WTC11 (cell line): ENCODE data around the gene CCSER2. TPM values are rescaled to one million over a fixed set of nuclear protein-coding genes. Genes with fewer than 3 reads are reported as not detected.

Experiments
- ATAC-seq: fragments of 200-7000 bp; cut with Tn5 transposase; 2 replicates; pipeline ENCODE4 v1.10.0; 2021; ENCODE audit warnings: mild to moderate bottlenecking, moderate library complexity
- CTCF ChIA-PET: fragments of 300-600 bp; sonication (Branson Sonifier 250); formaldehyde crosslinking; loops from one replicate; lab custom pipeline; 2021; ENCODE audit warnings: antibody characterized with exemption; lab: Charles Lee
- POLR2A ChIA-PET: fragments of 350-600 bp; sonication (Branson Sonifier 250); formaldehyde crosslinking; loops from one replicate; lab custom pipeline; 2021; ENCODE audit warnings: antibody characterized with exemption; lab: Charles Lee
- DNase-seq: peaks from one replicate; pipeline ENCODE4 v3.0.0; 2021; ENCODE audit warnings: low spot score
- H3K27ac Mint-ChIP-seq: 2 replicates; pipeline ENCODE4 v1.8.0; 2021; ENCODE audit warnings: mixed read lengths
- H3K27me3 Mint-ChIP-seq: 2 replicates; pipeline ENCODE4 v1.8.0; 2021; ENCODE audit warnings: low read depth, mild to moderate bottlenecking, moderate library complexity, mixed read lengths
- H3K36me3 Mint-ChIP-seq: 2 replicates; pipeline ENCODE4 v1.8.0; 2021; ENCODE audit warnings: mixed read lengths
- H3K4me1 Mint-ChIP-seq: 2 replicates; pipeline ENCODE4 v1.8.0; 2022; ENCODE audit warnings: mixed read lengths
- H3K4me3 Mint-ChIP-seq: 2 replicates; pipeline ENCODE4 v1.8.0; 2021; ENCODE audit warnings: mild to moderate bottlenecking, moderate library complexity, mixed read lengths
- H3K9me3 Mint-ChIP-seq: 2 replicates; pipeline ENCODE4 v1.8.0; 2021; ENCODE audit warnings: mixed read lengths
- ETV6 ChIP-seq: sonication (generic); formaldehyde crosslinking; IDR thresholded peaks from 2 replicates; pipeline ENCODE4 v1.8.1; 2022; ENCODE audit warnings: mild to moderate bottlenecking, missing genetic modification reagents
- JUN ChIP-seq: sonication (generic); formaldehyde crosslinking; IDR thresholded peaks from 2 replicates; pipeline ENCODE4 v1.8.0; 2023; ENCODE audit warnings: mild to moderate bottlenecking, missing genetic modification reagents
- MXD4 ChIP-seq: fragments of 250-450 bp; sonication (Bioruptor Pico); IDR thresholded peaks from 2 replicates; pipeline ENCODE4 v1.8.0; 2021; ENCODE audit warnings: mild to moderate bottlenecking, moderate library complexity, borderline replicate concordance
- NFATC4 ChIP-seq: fragments of 250-450 bp; sonication (Bioruptor Pico); IDR thresholded peaks from 2 replicates; pipeline ENCODE4 v1.9.0; 2021; ENCODE audit warnings: mild to moderate bottlenecking
- NFE2L1 ChIP-seq: sonication (generic); formaldehyde crosslinking; IDR thresholded peaks from 2 replicates; pipeline ENCODE4 v1.8.1; 2023; ENCODE audit warnings: missing genetic modification reagents
- TEAD4 ChIP-seq: sonication (generic); formaldehyde crosslinking; IDR thresholded peaks from 2 replicates; pipeline ENCODE4 v1.8.0; 2022; ENCODE audit warnings: mild to moderate bottlenecking, missing genetic modification reagents
- ZNF121 ChIP-seq: sonication (generic); formaldehyde crosslinking; IDR thresholded peaks from 2 replicates; pipeline ENCODE4 v1.8.0; 2023; ENCODE audit warnings: missing genetic modification reagents
- ZNF138 ChIP-seq: sonication (generic); formaldehyde crosslinking; conservative IDR thresholded peaks from 2 replicates; pipeline ENCODE4 v1.8.1; 2022; ENCODE audit warnings: mild to moderate bottlenecking, moderate library complexity, missing genetic modification reagents
- ZNF219 ChIP-seq: sonication (generic); formaldehyde crosslinking; IDR thresholded peaks from 2 replicates; pipeline ENCODE4 v1.8.0; 2023; ENCODE audit warnings: missing genetic modification reagents, mild to moderate bottlenecking, borderline replicate concordance
- total RNA-seq: library from RNA; stranded (reverse); gene quantifications from 3 replicates; pipeline ENCODE4 v1.2.3, GENCODE V29; 2021
- TF ChIP-seq, protein P1 (sequence below): sonication (generic); formaldehyde crosslinking; conservative IDR thresholded peaks from 2 replicates; pipeline ENCODE4 v1.8.1; 2022; ENCODE audit warnings: mild to moderate bottlenecking, missing genetic modification reagents
- TF ChIP-seq, protein P2 (sequence below): sonication (generic); formaldehyde crosslinking; IDR thresholded peaks from 2 replicates; pipeline ENCODE4 v1.8.0; 2022; ENCODE audit warnings: mild to moderate bottlenecking, missing genetic modification reagents
- TF ChIP-seq, protein P3 (sequence below): sonication (generic); formaldehyde crosslinking; IDR thresholded peaks from 2 replicates; pipeline ENCODE4 v1.8.0; 2023; ENCODE audit warnings: mild to moderate bottlenecking, missing genetic modification reagents
- TF ChIP-seq, protein P4 (sequence below): sonication (generic); formaldehyde crosslinking; IDR thresholded peaks from 2 replicates; pipeline ENCODE4 v1.8.1; 2023; ENCODE audit warnings: mild to moderate bottlenecking, missing genetic modification reagents, borderline replicate concordance
- TF ChIP-seq, protein P5 (sequence below): fragments of 200-600 bp; IDR thresholded peaks from 2 replicates; pipeline ENCODE4 v1.8.0; 2022; ENCODE audit warnings: antibody characterized with exemption
- TF ChIP-seq, protein P6 (sequence below): fragments of 250-450 bp; sonication (Bioruptor Pico); IDR thresholded peaks from 2 replicates; pipeline ENCODE4 v1.9.0; 2021; ENCODE audit warnings: mild to moderate bottlenecking
- TF ChIP-seq, protein P7 (sequence below): sonication (generic); formaldehyde crosslinking; conservative IDR thresholded peaks from 2 replicates; pipeline ENCODE4 v1.8.1; 2023; ENCODE audit warnings: mild to moderate bottlenecking, low read depth, missing genetic modification reagents, moderate library complexity
- TF ChIP-seq, protein P8 (sequence below): sonication (generic); formaldehyde crosslinking; IDR thresholded peaks from 2 replicates; pipeline ENCODE4 v1.8.1; 2023; ENCODE audit warnings: mild to moderate bottlenecking, missing genetic modification reagents
- TF ChIP-seq, protein P9 (sequence below): sonication (generic); formaldehyde crosslinking; IDR thresholded peaks from 2 replicates; pipeline ENCODE4 v1.8.0; 2022; ENCODE audit warnings: mild to moderate bottlenecking, missing genetic modification reagents

Gene CCSER2
- total RNA-seq, 1 experiment from 2014 or later: 30.6 TPM

DNA sequence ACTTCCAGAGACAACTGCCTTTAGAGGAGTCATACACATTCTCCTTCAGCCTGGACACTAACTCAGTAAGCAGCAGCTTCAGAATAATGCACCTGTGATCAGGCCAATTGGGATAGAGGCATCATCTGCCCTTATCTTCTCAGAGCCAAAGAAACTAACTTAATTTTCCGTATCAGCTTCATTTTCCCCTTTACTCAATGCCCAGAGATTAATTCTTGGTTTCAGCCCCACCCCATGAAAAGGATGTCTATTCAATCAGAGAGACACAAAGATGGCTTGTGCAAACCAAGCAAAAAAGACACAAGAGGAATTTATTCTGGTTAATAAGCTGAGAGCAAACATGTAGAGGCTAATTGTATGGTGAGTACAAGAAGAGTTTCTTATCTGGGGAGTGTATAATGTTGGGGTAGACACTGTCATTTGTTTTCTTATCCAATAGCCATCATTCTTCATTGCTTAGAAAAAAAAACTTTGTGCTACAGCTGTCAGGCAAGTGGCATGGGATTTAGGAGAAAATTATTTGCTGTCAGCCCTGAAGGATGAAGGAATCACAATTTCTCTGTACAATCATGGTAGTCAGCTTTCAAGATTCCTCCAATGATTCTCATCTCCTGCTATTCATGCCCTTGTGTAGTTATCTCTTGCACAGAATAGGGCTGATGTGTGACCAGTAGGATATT, 38.7 kb upstream of the CCSER2 start:
- ChIA-PET POLR2A (no interaction called here), CTCF (no interaction called here)

DNA sequence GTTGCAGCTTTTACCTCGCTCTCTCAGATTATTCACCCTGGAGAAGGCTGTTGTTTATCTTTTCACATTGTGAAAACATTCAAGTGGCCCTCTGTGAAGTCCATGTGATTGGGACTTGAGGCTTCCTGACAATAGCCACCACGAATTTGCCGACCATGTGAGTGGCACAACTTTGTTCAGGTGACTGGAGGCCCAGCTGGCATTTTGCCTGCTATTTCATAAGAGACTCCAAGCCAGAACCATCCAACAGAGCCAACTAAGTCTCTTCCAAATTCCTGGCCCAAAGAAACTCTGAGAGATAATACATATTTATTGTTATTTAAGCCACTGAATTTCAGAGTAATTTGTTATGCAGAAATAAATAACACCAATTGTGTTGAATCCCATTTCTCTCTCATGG, 38.2 kb upstream of the CCSER2 start:
- POLR2A ChIA-PET: no interaction called here
- no peak for DNase-seq
- TF ChIP-seq, protein P1, sequence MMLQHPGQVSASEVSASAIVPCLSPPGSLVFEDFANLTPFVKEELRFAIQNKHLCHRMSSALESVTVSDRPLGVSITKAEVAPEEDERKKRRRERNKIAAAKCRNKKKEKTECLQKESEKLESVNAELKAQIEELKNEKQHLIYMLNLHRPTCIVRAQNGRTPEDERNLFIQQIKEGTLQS (CRISPR knock-in tag): no peak
- TF ChIP-seq, protein P2, sequence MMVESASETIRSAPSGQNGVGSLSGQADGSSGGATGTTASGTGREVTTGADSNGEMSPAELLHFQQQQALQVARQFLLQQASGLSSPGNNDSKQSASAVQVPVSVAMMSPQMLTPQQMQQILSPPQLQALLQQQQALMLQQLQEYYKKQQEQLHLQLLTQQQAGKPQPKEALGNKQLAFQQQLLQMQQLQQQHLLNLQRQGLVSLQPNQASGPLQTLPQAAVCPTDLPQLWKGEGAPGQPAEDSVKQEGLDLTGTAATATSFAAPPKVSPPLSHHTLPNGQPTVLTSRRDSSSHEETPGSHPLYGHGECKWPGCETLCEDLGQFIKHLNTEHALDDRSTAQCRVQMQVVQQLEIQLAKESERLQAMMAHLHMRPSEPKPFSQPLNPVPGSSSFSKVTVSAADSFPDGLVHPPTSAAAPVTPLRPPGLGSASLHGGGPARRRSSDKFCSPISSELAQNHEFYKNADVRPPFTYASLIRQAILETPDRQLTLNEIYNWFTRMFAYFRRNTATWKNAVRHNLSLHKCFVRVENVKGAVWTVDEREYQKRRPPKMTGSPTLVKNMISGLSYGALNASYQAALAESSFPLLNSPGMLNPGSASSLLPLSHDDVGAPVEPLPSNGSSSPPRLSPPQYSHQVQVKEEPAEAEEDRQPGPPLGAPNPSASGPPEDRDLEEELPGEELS (CRISPR knock-in tag): no peak
- TF ChIP-seq NFE2L1 (CRISPR knock-in tag): no peak
- TF ChIP-seq, protein P3, sequence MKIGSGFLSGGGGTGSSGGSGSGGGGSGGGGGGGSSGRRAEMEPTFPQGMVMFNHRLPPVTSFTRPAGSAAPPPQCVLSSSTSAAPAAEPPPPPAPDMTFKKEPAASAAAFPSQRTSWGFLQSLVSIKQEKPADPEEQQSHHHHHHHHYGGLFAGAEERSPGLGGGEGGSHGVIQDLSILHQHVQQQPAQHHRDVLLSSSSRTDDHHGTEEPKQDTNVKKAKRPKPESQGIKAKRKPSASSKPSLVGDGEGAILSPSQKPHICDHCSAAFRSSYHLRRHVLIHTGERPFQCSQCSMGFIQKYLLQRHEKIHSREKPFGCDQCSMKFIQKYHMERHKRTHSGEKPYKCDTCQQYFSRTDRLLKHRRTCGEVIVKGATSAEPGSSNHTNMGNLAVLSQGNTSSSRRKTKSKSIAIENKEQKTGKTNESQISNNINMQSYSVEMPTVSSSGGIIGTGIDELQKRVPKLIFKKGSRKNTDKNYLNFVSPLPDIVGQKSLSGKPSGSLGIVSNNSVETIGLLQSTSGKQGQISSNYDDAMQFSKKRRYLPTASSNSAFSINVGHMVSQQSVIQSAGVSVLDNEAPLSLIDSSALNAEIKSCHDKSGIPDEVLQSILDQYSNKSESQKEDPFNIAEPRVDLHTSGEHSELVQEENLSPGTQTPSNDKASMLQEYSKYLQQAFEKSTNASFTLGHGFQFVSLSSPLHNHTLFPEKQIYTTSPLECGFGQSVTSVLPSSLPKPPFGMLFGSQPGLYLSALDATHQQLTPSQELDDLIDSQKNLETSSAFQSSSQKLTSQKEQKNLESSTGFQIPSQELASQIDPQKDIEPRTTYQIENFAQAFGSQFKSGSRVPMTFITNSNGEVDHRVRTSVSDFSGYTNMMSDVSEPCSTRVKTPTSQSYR (CRISPR knock-in tag): no peak
- TF ChIP-seq, protein P4, sequence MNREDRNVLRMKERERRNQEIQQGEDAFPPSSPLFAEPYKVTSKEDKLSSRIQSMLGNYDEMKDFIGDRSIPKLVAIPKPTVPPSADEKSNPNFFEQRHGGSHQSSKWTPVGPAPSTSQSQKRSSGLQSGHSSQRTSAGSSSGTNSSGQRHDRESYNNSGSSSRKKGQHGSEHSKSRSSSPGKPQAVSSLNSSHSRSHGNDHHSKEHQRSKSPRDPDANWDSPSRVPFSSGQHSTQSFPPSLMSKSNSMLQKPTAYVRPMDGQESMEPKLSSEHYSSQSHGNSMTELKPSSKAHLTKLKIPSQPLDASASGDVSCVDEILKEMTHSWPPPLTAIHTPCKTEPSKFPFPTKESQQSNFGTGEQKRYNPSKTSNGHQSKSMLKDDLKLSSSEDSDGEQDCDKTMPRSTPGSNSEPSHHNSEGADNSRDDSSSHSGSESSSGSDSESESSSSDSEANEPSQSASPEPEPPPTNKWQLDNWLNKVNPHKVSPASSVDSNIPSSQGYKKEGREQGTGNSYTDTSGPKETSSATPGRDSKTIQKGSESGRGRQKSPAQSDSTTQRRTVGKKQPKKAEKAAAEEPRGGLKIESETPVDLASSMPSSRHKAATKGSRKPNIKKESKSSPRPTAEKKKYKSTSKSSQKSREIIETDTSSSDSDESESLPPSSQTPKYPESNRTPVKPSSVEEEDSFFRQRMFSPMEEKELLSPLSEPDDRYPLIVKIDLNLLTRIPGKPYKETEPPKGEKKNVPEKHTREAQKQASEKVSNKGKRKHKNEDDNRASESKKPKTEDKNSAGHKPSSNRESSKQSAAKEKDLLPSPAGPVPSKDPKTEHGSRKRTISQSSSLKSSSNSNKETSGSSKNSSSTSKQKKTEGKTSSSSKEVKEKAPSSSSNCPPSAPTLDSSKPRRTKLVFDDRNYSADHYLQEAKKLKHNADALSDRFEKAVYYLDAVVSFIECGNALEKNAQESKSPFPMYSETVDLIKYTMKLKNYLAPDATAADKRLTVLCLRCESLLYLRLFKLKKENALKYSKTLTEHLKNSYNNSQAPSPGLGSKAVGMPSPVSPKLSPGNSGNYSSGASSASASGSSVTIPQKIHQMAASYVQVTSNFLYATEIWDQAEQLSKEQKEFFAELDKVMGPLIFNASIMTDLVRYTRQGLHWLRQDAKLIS (CRISPR knock-in tag): no peak
- TF ChIP-seq, protein P5, sequence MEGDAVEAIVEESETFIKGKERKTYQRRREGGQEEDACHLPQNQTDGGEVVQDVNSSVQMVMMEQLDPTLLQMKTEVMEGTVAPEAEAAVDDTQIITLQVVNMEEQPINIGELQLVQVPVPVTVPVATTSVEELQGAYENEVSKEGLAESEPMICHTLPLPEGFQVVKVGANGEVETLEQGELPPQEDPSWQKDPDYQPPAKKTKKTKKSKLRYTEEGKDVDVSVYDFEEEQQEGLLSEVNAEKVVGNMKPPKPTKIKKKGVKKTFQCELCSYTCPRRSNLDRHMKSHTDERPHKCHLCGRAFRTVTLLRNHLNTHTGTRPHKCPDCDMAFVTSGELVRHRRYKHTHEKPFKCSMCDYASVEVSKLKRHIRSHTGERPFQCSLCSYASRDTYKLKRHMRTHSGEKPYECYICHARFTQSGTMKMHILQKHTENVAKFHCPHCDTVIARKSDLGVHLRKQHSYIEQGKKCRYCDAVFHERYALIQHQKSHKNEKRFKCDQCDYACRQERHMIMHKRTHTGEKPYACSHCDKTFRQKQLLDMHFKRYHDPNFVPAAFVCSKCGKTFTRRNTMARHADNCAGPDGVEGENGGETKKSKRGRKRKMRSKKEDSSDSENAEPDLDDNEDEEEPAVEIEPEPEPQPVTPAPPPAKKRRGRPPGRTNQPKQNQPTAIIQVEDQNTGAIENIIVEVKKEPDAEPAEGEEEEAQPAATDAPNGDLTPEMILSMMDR: no peak
- TF ChIP-seq ZNF138 (CRISPR knock-in tag): no peak
- no peak for TF ChIP-seq JUN (CRISPR knock-in tag)
- TF ChIP-seq TEAD4 (CRISPR knock-in tag): no peak
- TF ChIP-seq, protein P6, sequence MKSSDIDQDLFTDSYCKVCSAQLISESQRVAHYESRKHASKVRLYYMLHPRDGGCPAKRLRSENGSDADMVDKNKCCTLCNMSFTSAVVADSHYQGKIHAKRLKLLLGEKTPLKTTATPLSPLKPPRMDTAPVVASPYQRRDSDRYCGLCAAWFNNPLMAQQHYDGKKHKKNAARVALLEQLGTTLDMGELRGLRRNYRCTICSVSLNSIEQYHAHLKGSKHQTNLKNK (CRISPR knock-in tag): no peak
- no peak for TF ChIP-seq ETV6 (CRISPR knock-in tag)
- TF ChIP-seq NFATC4 (CRISPR knock-in tag): no peak
- TF ChIP-seq ZNF219: no peak
- TF ChIP-seq, protein P7, sequence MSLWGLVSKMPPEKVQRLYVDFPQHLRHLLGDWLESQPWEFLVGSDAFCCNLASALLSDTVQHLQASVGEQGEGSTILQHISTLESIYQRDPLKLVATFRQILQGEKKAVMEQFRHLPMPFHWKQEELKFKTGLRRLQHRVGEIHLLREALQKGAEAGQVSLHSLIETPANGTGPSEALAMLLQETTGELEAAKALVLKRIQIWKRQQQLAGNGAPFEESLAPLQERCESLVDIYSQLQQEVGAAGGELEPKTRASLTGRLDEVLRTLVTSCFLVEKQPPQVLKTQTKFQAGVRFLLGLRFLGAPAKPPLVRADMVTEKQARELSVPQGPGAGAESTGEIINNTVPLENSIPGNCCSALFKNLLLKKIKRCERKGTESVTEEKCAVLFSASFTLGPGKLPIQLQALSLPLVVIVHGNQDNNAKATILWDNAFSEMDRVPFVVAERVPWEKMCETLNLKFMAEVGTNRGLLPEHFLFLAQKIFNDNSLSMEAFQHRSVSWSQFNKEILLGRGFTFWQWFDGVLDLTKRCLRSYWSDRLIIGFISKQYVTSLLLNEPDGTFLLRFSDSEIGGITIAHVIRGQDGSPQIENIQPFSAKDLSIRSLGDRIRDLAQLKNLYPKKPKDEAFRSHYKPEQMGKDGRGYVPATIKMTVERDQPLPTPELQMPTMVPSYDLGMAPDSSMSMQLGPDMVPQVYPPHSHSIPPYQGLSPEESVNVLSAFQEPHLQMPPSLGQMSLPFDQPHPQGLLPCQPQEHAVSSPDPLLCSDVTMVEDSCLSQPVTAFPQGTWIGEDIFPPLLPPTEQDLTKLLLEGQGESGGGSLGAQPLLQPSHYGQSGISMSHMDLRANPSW (CRISPR knock-in tag): no peak

More for the DNA sequence above, 38.7 kb upstream of the CCSER2 start:
- Mint-ChIP-seq H3K4me1 (peaks cover 12% of the 10 kb centered on the region), H3K4me3 (no peak overlapping the region), H3K36me3 (no peaks in the 10 kb centered on the region), H3K9me3 (no peaks in the 10 kb centered on the region), H3K27me3 (no peaks in the 10 kb centered on the region), H3K27ac (no peak overlapping the region)
- DNase-seq (no peak), ATAC-seq (no peak)
- no peak for TF ChIP-seq ZNF121 (CRISPR knock-in tag)
- TF ChIP-seq, protein P8, sequence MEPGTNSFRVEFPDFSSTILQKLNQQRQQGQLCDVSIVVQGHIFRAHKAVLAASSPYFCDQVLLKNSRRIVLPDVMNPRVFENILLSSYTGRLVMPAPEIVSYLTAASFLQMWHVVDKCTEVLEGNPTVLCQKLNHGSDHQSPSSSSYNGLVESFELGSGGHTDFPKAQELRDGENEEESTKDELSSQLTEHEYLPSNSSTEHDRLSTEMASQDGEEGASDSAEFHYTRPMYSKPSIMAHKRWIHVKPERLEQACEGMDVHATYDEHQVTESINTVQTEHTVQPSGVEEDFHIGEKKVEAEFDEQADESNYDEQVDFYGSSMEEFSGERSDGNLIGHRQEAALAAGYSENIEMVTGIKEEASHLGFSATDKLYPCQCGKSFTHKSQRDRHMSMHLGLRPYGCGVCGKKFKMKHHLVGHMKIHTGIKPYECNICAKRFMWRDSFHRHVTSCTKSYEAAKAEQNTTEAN: no peak
- no peak for TF ChIP-seq MXD4
- TF ChIP-seq, protein P9, sequence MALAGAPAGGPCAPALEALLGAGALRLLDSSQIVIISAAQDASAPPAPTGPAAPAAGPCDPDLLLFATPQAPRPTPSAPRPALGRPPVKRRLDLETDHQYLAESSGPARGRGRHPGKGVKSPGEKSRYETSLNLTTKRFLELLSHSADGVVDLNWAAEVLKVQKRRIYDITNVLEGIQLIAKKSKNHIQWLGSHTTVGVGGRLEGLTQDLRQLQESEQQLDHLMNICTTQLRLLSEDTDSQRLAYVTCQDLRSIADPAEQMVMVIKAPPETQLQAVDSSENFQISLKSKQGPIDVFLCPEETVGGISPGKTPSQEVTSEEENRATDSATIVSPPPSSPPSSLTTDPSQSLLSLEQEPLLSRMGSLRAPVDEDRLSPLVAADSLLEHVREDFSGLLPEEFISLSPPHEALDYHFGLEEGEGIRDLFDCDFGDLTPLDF (CRISPR knock-in tag): no peak

More for the DNA sequence above, 38.2 kb upstream of the CCSER2 start:
- Mint-ChIP-seq H3K27me3 (no peaks in the 10 kb centered on the region), H3K4me3 (no peak overlapping the region), H3K9me3 (no peaks in the 10 kb centered on the region), H3K27ac (no peak overlapping the region), H3K4me1 (peaks cover 17% of the 10 kb centered on the region), H3K36me3 (no peaks in the 10 kb centered on the region)
- no peak for ATAC-seq
- CTCF ChIA-PET: no interaction called here
